Measurements from ENCODE around the gene PHKG1.
"Not testable (repeated sequence)": the region's sequence is repeated elsewhere in the genome, so short reads cannot be mapped to it uniquely, and the experiment has no call there.

PHKG1 gene

DNA sequence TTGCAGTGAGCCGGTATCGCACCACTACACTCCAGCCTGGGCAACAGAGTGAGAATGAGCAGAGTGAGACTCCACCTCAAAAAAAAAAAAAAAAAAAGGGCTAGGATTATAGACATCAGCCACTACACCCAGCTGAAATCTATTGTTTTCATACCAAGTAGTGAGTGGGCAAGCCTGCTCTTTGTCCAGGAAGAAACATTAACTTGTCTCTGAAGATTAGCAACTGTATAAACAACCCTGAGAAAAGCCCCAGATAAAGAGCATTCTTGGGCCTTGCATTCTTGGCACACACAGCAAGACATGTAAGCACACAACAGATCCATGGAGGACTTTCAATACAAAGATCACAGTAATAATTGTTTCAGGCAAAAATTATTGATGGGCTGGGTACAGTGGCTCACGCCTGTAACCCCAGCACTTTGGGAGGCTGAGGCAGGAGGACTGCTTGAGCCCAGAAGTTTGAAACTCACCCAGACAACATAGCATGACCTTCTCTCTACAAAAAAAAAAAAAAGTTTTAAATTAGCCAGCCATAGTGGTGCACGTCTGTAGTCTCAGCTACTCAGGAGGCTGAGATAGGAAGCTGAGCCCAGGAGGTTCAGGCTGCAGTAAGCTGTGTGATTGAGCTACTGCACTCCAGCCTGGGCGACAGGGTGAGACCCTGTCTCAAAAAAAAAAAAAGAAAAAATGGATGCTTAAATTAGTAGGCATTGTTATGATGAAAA lies 45.9 kb downstream of the PHKG1 start:
- in situ Hi-C loops (cut with HindIII; ENCODE audit: low sequenced_read_pairs) = no loop called here

- in situ Hi-C loops (cut with HindIII; ENCODE audit: low sequenced_read_pairs) = not testable (repeated sequence)
These were observed 47.0 kb downstream of the PHKG1 start for GRCh38 chr7:56045758-56046157.

GRCh38 chr7:56040730-56041129 lies 52.0 kb downstream of the PHKG1 start:
- in situ Hi-C loops (cut with HindIII; ENCODE audit: low sequenced_read_pairs) = no loop called here

GRCh38 chr7:56033671-56034432 lies 58.9 kb downstream of the PHKG1 start:
- in situ Hi-C loops (cut with HindIII; ENCODE audit: low sequenced_read_pairs) = no loop called here

GRCh38 chr7:56032578-56032977 lies 60.2 kb downstream of the PHKG1 start:
- in situ Hi-C loops (cut with HindIII; ENCODE audit: low sequenced_read_pairs) = not testable (repeated sequence)

DNA sequence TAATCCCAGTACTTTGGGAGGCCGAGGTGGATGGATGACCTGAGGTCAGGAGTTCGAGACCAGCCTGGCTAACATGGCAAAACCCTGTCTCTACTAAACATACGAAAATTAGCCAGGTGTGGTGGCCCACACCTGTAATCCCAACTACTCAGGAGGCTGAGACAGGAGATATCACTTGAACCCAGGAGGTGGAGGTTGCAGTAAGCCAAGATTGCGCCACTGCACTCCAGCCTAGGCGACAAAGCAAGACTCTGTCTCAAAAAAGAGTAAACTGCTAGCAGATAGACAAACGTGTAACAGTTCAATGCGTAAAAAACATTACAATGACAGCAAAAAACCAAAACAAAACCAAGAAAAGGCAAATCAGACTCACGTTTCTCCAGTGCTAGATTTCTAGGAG lies 61.2 kb downstream of the PHKG1 start:
- in situ Hi-C loops (cut with HindIII; ENCODE audit: low sequenced_read_pairs) = not testable (repeated sequence)

GRCh38 chr7:56030340-56030739 lies 62.4 kb downstream of the PHKG1 start:
- in situ Hi-C loops (cut with HindIII; ENCODE audit: low sequenced_read_pairs) = no loop called here

Data from endothelial cell of hepatic sinusoid (primary cell).